GM18511 (cell line): ENCODE data around the gene ZNF740.
"Not testable (repeated sequence)": the region's sequence is repeated elsewhere in the genome, so short reads cannot be mapped to it uniquely, and the experiment has no call there.

Experiments used
- ATAC-seq: cut with Tn5 transposase; IDR thresholded peaks from one replicate; pipeline ENCODE4 v1.9.1; 2021; ENCODE audit warnings: mild to moderate bottlenecking, moderate library complexity; ENCODE audit not compliant: unreplicated experiment

ZNF740 gene

GRCh38 chr12:53193985-53194716 is 13.6 kb downstream of the ZNF740 start:
- ATAC-seq = no peak

- ATAC-seq = no peak
These were observed 14.5 kb downstream of the ZNF740 start for GRCh38 chr12:53194973-53195372.

- no peak for ATAC-seq
These were observed 15.2 kb downstream of the ZNF740 start for GRCh38 chr12:53195516-53196420.

- ATAC-seq = no peak
These were observed 16.0 kb downstream of the ZNF740 start for GRCh38 chr12:53196486-53196885.

- no peak for ATAC-seq
These were observed 16.6 kb downstream of the ZNF740 start for GRCh38 chr12:53197011-53197640.

GRCh38 chr12:53198486-53199110 is 18.1 kb downstream of the ZNF740 start:
- no peak for ATAC-seq

GRCh38 chr12:53199700-53200099 is 19.2 kb downstream of the ZNF740 start:
- no peak for ATAC-seq

GRCh38 chr12:53200107-53200457 is 19.6 kb downstream of the ZNF740 start:
- peak; percentile 27 for ATAC-seq

GRCh38 chr12:53200458-53201176 is 20.1 kb downstream of the ZNF740 start:
- ATAC-seq = peak; percentile 59

GRCh38 chr12:53201177-53201541 is 20.6 kb downstream of the ZNF740 start:
- no peak for ATAC-seq

- ATAC-seq = no peak
These were observed 21.1 kb downstream of the ZNF740 start for GRCh38 chr12:53201639-53202038.

GRCh38 chr12:53202316-53202715 is 21.8 kb downstream of the ZNF740 start:
- ATAC-seq = not testable (repeated sequence)

GRCh38 chr12:53204351-53204750 is 23.8 kb downstream of the ZNF740 start:
- ATAC-seq = no peak

GRCh38 chr12:53205747-53206419 is 25.4 kb downstream of the ZNF740 start:
- peak; percentile 73 for ATAC-seq

- peak; percentile 55 for ATAC-seq
These were observed 26.5 kb downstream of the ZNF740 start, which contains the start of gene ITGB7 for GRCh38 chr12:53207042-53207441. Gene ITGB7, minus strand, starts transcription at chr12:53207251. Its CDS starts 6,808 bp downstream, at chr12:53200443.

GRCh38 chr12:53208435-53208834 is 27.9 kb downstream of the ZNF740 start:
- no peak for ATAC-seq

GRCh38 chr12:53208877-53209463 is 28.4 kb downstream of the ZNF740 start:
- ATAC-seq = no peak

- ATAC-seq = no peak
These were observed 30.3 kb downstream of the ZNF740 start for GRCh38 chr12:53210843-53211242.
